NCI-H187 treated with DMSO at 0.1 percent for 48 hours (cell line): ENCODE measurements around the gene AGBL5.
A peak's percentile ranks its signal among the peaks of the same experiment; 100 is the strongest.

ENCODE experiments used
- DNase-seq: peaks from one replicate; lab custom pipeline; 2025; lab: John Stamatoyannopoulos, UW

AGBL5 gene

GRCh38 chr2:27050996-27051901 lies at the start of gene AGBL5:
AGBL5 (plus strand) TSS chr2:27051668; CDS start chr2:27052959, 1,291 bp downstream.
- peak; percentile 91 for DNase-seq

- no peak for DNase-seq
Observed at GRCh38 chr2:27001950-27002349, 49.5 kb upstream of the AGBL5 start.

- DNase-seq = no peak
Observed at GRCh38 chr2:27003007-27003406, 48.5 kb upstream of the AGBL5 start.

GRCh38 chr2:27003857-27004256 lies 47.6 kb upstream of the AGBL5 start:
- DNase-seq = no peak

GRCh38 chr2:27006602-27007415 lies 44.7 kb upstream of the AGBL5 start:
- DNase-seq = no peak

GRCh38 chr2:27007416-27008374 lies 43.8 kb upstream of the AGBL5 start:
- no peak for DNase-seq

- DNase-seq = no peak
Observed at GRCh38 chr2:27008678-27009077, 42.8 kb upstream of the AGBL5 start.

GRCh38 chr2:27009083-27009482 lies 42.4 kb upstream of the AGBL5 start:
- no peak for DNase-seq

GRCh38 chr2:27009716-27010115 lies 41.8 kb upstream of the AGBL5 start:
- DNase-seq = no peak

GRCh38 chr2:27010139-27010538 lies 41.3 kb upstream of the AGBL5 start:
- no peak for DNase-seq

- DNase-seq = no peak
Observed at GRCh38 chr2:27013738-27014137, 37.7 kb upstream of the AGBL5 start.

- no peak for DNase-seq
Observed at GRCh38 chr2:27014771-27015433, 36.6 kb upstream of the AGBL5 start.

GRCh38 chr2:27016801-27017325 lies 34.6 kb upstream of the AGBL5 start:
- DNase-seq = no peak

GRCh38 chr2:27018142-27018541 lies 33.3 kb upstream of the AGBL5 start:
- no peak for DNase-seq

GRCh38 chr2:27019459-27019858 lies 32.0 kb upstream of the AGBL5 start:
- DNase-seq = no peak

- DNase-seq = no peak
Observed at GRCh38 chr2:27019931-27020855, 31.3 kb upstream of the AGBL5 start.

GRCh38 chr2:27021253-27022049 lies 30.0 kb upstream of the AGBL5 start:
- no peak for DNase-seq

GRCh38 chr2:27023740-27024139 lies 27.7 kb upstream of the AGBL5 start:
- no peak for DNase-seq

GRCh38 chr2:27024188-27024587 lies 27.3 kb upstream of the AGBL5 start:
- no peak for DNase-seq
